ENCODE measurements around the gene MYO3B. TPM values are rescaled to one million over a fixed set of nuclear protein-coding genes. Genes with fewer than 3 reads are reported as not detected.

The MYO3B gene
- total and polyA plus RNA-seq, 2 of the 8 experiments (the other 6 are each of a cell fraction or from before 2014, with no cell fraction given) = 0.17 to 0.19 TPM

DNA sequence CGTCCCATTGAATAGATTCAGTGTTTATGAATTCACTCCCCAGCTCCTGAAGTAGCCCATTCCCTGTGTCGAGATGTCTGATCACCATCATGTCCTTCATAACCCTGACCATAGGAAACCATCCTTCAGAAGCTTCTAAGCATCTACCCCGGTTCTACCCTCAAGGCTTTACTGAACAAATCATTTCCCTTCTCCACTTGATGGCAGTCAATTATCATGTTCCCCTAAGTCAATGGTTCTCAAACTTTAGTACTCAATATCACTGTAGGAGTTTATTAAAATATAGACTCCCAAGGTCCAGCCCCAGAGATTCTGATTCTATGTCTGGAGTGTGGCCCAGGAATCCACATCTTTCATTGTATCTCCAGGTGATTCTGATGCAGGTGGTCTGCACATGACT, 308.8 kb downstream of the MYO3B start:
- Histone ChIP-seq H4K8ac (ENCODE audit: extremely low read depth, insufficient read depth, low read length) (no peak overlapping the region), H3K18ac (ENCODE audit: extremely low read depth, low read length) (no peak overlapping the region), H3K23me2 (ENCODE audit: low read depth, low read length) (no peaks in the 10 kb centered on the region; the same call in 1 of the 2 replicates), H3K79me2 (ENCODE audit: control insufficient read depth in 1 of 2, insufficient read depth in 2 of 2, low read length in 2 of 2) (no peaks in the 10 kb centered on the region), H3K4me2 (ENCODE audit: insufficient read depth in 1 of 2, low read depth in 2 of 2, low read length in 2 of 2) (no peak overlapping the region), H3K56ac (replicated peaks; ENCODE audit: insufficient read length, low read depth, low read length) (no peak overlapping the region), H2BK5ac (ENCODE audit: low read depth, low read length) (no peak overlapping the region), H3K9me3 (ENCODE audit: insufficient read depth in 2 of 2, low read depth in 1 of 2, low read length in 1 of 2) (no peaks in the 10 kb centered on the region), H2BK15ac (ENCODE audit: low read length) (no peak overlapping the region), H2BK20ac (ENCODE audit: low read length) (no peak overlapping the region), H3K4me1 (replicated peaks in 1 of 4; ENCODE audit: control insufficient read depth in 3 of 4, insufficient read depth in 4 of 4, low read length in 3 of 4) (no peaks in the 10 kb centered on the region), H3K4ac (replicated peaks; ENCODE audit: insufficient read length, low read depth, low read length) (no peak overlapping the region), H3K14ac (ENCODE audit: insufficient read length) (no peak overlapping the region), H4K91ac (replicated peaks; ENCODE audit: insufficient read length, low read length) (no peak overlapping the region), H3K4me3 (ENCODE audit: extremely low read depth in 1 of 4, insufficient read depth in 2 of 4, low read depth in 3 of 4, low read length in 4 of 4) (no peak overlapping the region), H3K9ac (replicated peaks in 1 of 4; ENCODE audit: extremely low read depth in 1 of 4, low read depth in 3 of 4, low read length in 3 of 4) (no peak overlapping the region), H2BK120ac (replicated peaks; ENCODE audit: low read depth, low read length) (no peak overlapping the region), H2AK5ac (ENCODE audit: low read depth, low read length) (no peak overlapping the region), H3K23ac (ENCODE audit: insufficient read length) (no peak overlapping the region), H2AFZ (ENCODE audit: low read length) (no peak overlapping the region), H2BK12ac (ENCODE audit: low read depth, low read length) (no peak overlapping the region), H3K27me3 (replicated peaks in 1 of 4; ENCODE audit: control insufficient read depth in 3 of 4, extremely low read depth in 1 of 4, insufficient read depth in 3 of 4, low read length in 3 of 4) (no peaks in the 10 kb centered on the region), H3K27ac (ENCODE audit: low read depth, low read length) (no peak overlapping the region), H3K36me3 (ENCODE audit: control insufficient read depth in 2 of 4, insufficient read depth in 4 of 4, low read length in 3 of 4) (no peaks in the 10 kb centered on the region), H4K5ac (ENCODE audit: insufficient read length, low read depth, low read length) (no peak overlapping the region), H4K20me1 (replicated peaks in 1 of 2; ENCODE audit: control insufficient read depth in 1 of 2, insufficient read depth in 2 of 2, low read length in 2 of 2) (no peaks in the 10 kb centered on the region), H3K79me1 (ENCODE audit: low read depth, low read length) (no peaks in the 10 kb centered on the region)
- peak; percentile 28 to 49; a peak in 3 of 4 replicates for TF ChIP-seq RAD21 (IDR thresholded peaks at IDR 0.05 in 1 of 2, conservative IDR thresholded peaks at IDR 0.05 in 1 of 2; ENCODE audit: low read depth in 2 of 2, low read length in 2 of 2)
- no peak for TF ChIP-seq EP300 (IDR thresholded peaks at IDR 0.05; ENCODE audit: borderline replicate concordance in 1 of 2, low read depth in 2 of 2, low read length in 2 of 2)
- DNase-seq (ENCODE audit: low read depth in 1 of 2, low spot score in 2 of 2) (peak in 1 of 2 experiments; percentile 16), FAIRE-seq (no peak)
- WGBS, 2 experiments (ENCODE audit: extremely low coverage in 1 of 2, insufficient coverage in 1 of 2, insufficient read length in 1 of 2, insufficient replicate concordance in 2 of 2, low coverage in 1 of 2, low lambda C conversion rate in 2 of 2, missing lambda C conversion rate in 1 of 2) = 85% methylated on average over 3 of the region's 3 CpGs; no CpG with 5 or more reads in 1 of the 2 experiments
- POLR2A ChIA-PET (ENCODE audit: partially characterized antibody) = no interaction called here
- CTCF ChIA-PET (ENCODE audit: partially characterized antibody) = interaction anchor here (0.7 to 1.1 kb wide), 3 partner anchors 10 to 658 kb away, joined by 3 read pairs; no protein-coding TSS in a partner anchor
